HepG2 (cell line): ENCODE data around the gene THAP9. TPM values are rescaled to one million over a fixed set of nuclear protein-coding genes. Genes with fewer than 3 reads are reported as not detected.

ENCODE experiments used
- ATAC-seq: fragments of 200-7000 bp; cut with Tn5 transposase; 3 replicates; pipeline ENCODE4 v1.9.1; 2020; ENCODE audit warnings: mild to moderate bottlenecking, moderate library complexity
- BruUV-seq: library from RNA; stranded (reverse); fragments of 400-500 nt; replicated peaks from 2 replicates; lab custom pipeline; 2021; lab: Mats Ljungman, UMichigan
- CTCF ChIA-PET: fragments of 300-600 bp; formaldehyde crosslinking; extraction: SDS; loops from one replicate; lab custom pipeline; 2021; ENCODE audit warnings: low total read pairs, inconsistent platforms, low intra/inter-chr PET ratio; lab: Yijun Ruan, JAX
- POLR2A ChIA-PET: fragments of 350-600 bp; sonication (Branson Sonifier 250); formaldehyde crosslinking; loops from one replicate; lab custom pipeline; 2020; ENCODE audit warnings: antibody characterized with exemption, inconsistent platforms; lab: Yijun Ruan, JAX
- DNase-seq: peaks from one replicate; pipeline ENCODE4 v3.0.0-alpha.2; 2015; ENCODE audit warnings: low spot score
- FAIRE-seq: peaks from 3 replicates; lab custom pipeline; 2011; peaks lifted over from hg19 to GRCh38; lab: Jason Lieb, UNC
- H2AFZ ChIP-seq: one replicate; pipeline ENCODE4 v1.6.1; 2011; ENCODE audit warnings: low read length, inconsistent platforms
- H3K27ac ChIP-seq: fragments of 300-600 bp; 3 replicates; pipeline ENCODE4 v1.8.0; 2011; ENCODE audit warnings: mixed run types, mild to moderate bottlenecking, mixed read lengths, low read length, inconsistent platforms; ENCODE audit not compliant: insufficient read depth; ENCODE audit errors: extremely low read length
- H3K27me3 ChIP-seq, 2 experiments: fragments of 200-600 bp in 1 of 2; 2 replicates in 1 of 2; 3 replicates in 1 of 2; pipeline versions ENCODE4 v1.6.0 to v1.8.0; 2011; ENCODE audit warnings: low read length in 2 of 2, mild to moderate bottlenecking in 2 of 2, moderate library complexity in 2 of 2, inconsistent platforms in 1 of 2; ENCODE audit not compliant: insufficient read depth in 2 of 2, control insufficient read depth in 1 of 2
- H3K36me3 ChIP-seq, 2 experiments: fragments of 200-600 bp in 1 of 2; replicated peaks in 1 of 2; 2 replicates in 1 of 2; 3 replicates in 1 of 2; pipeline versions ENCODE4 v1.5.1 to v1.8.0; 2011; ENCODE audit warnings: low read length in 2 of 2, inconsistent platforms in 1 of 2; ENCODE audit not compliant: insufficient read depth in 2 of 2, control insufficient read depth in 1 of 2
- H3K4me1 ChIP-seq: 2 replicates; pipeline ENCODE4 v1.5.1; 2012; ENCODE audit warnings: low read length, inconsistent platforms; ENCODE audit not compliant: insufficient read depth
- H3K4me2 ChIP-seq: 2 replicates; pipeline ENCODE4 v1.6.0; 2011; ENCODE audit warnings: low read depth, low read length, inconsistent platforms
- H3K4me3 ChIP-seq, 3 experiments: fragments of 200-600 bp in 1 of 3; sonication (generic), shearing (Covaris generic) in 1 of 3; replicated peaks in 1 of 3; 2 replicates each; pipeline ENCODE4 v1.5.1; 2011 to 2016; ENCODE audit warnings: low read length in 3 of 3, inconsistent platforms in 2 of 3, low read depth in 2 of 3, mild to moderate bottlenecking in 2 of 3, control low read depth in 1 of 3, mixed read lengths in 1 of 3; ENCODE audit not compliant: insufficient read depth in 1 of 3
- H3K79me2 ChIP-seq: one replicate; pipeline ENCODE4 v1.6.1; 2011; ENCODE audit warnings: low read length, inconsistent platforms; ENCODE audit not compliant: insufficient read depth
- H3K9ac ChIP-seq: 2 replicates; pipeline ENCODE4 v1.6.0; 2011; ENCODE audit warnings: mild to moderate bottlenecking, low read depth, low read length, inconsistent platforms; ENCODE audit not compliant: insufficient read depth
- H3K9me3 ChIP-seq: 2 replicates; pipeline ENCODE4 v1.5.1; 2012; ENCODE audit warnings: mild to moderate bottlenecking, low read length
- H4K20me1 ChIP-seq: 2 replicates; pipeline ENCODE4 v1.6.0; 2011; ENCODE audit warnings: inconsistent platforms, mild to moderate bottlenecking, low read length, moderate library complexity; ENCODE audit not compliant: insufficient read depth
- ASH2L ChIP-seq: fragments of 300-600, 200-600 bp; sonication (generic); IDR thresholded peaks from 2 replicates; pipeline ENCODE4 v1.7.0; 2017; ENCODE audit warnings: low read depth, mild to moderate bottlenecking, moderate library complexity, mixed read lengths, low read length; ENCODE audit not compliant: insufficient read length
- ATF1 ChIP-seq: IDR thresholded peaks from 2 replicates; pipeline ENCODE4 v1.6.1; 2016; ENCODE audit warnings: mild to moderate bottlenecking, control low read depth
- CSRNP2 ChIP-seq: sonication (generic); formaldehyde crosslinking; conservative IDR thresholded peaks from 2 replicates; pipeline ENCODE4 v1.8.0; 2022; ENCODE audit warnings: low read depth, missing genetic modification reagents
- ETV5 ChIP-seq: IDR thresholded peaks from 2 replicates; pipeline ENCODE4 v1.6.1; 2018; ENCODE audit warnings: missing biosample characterization, missing genetic modification reagents, inconsistent platforms, borderline replicate concordance
- FOXA3 ChIP-seq: IDR thresholded peaks from 2 replicates; pipeline ENCODE4 v1.6.1; 2016; ENCODE audit warnings: missing genetic modification reagents, missing compliant biosample characterization
- HNRNPK ChIP-seq: fragments of 200-400 bp; formaldehyde crosslinking; IDR thresholded peaks from 2 replicates; pipeline ENCODE4 v1.6.1; 2018; ENCODE audit warnings: low read length, low read depth, moderate library complexity, mild to moderate bottlenecking; ENCODE audit not compliant: poor library complexity, severe bottlenecking
- MIXL1 ChIP-seq: IDR thresholded peaks from 2 replicates; pipeline ENCODE4 v1.6.1; 2016
- MXI1 ChIP-seq: IDR thresholded peaks from 3 replicates; pipeline ENCODE4 v1.6.1; 2012; ENCODE audit warnings: low read depth, low read length, inconsistent platforms, borderline replicate concordance
- NFIC ChIP-seq: IDR thresholded peaks from 2 replicates; pipeline ENCODE4 v1.6.1; 2012; ENCODE audit warnings: mild to moderate bottlenecking, low read length, inconsistent platforms
- POLR2G ChIP-seq: fragments of 200-400 bp; formaldehyde crosslinking; IDR thresholded peaks from 2 replicates; pipeline ENCODE4 v1.6.1; 2018; ENCODE audit warnings: mild to moderate bottlenecking, low read depth, low read length, moderate library complexity
- RAD51 ChIP-seq: fragments of 450-650 bp; IDR thresholded peaks from 2 replicates; pipeline ENCODE4 v1.6.1; 2016; ENCODE audit warnings: borderline replicate concordance
- RBFOX2 ChIP-seq: fragments of 200-400 bp; formaldehyde crosslinking; IDR thresholded peaks from 2 replicates; pipeline ENCODE4 v1.6.1; 2017; ENCODE audit warnings: low read depth, mild to moderate bottlenecking, low read length
- RBM22 ChIP-seq: fragments of 200-400 bp; formaldehyde crosslinking; optimal IDR thresholded peaks from 2 replicates; pipeline ENCODE3; 2017; ENCODE audit warnings: mild to moderate bottlenecking, low read length, moderate library complexity
- SAP130 ChIP-seq: IDR thresholded peaks from 2 replicates; pipeline ENCODE4 v1.6.1; 2016; ENCODE audit warnings: low read depth
- TCF7 ChIP-seq: sonication (generic); IDR thresholded peaks from 2 replicates; pipeline ENCODE4 v1.6.1; 2016; ENCODE audit warnings: antibody characterized with exemption, low read depth
- ZBTB44 ChIP-seq: sonication (generic); formaldehyde crosslinking; IDR thresholded peaks from 2 replicates; pipeline ENCODE4 v1.4.0; 2020; ENCODE audit warnings: missing genetic modification reagents
- ZNF205 ChIP-seq: IDR thresholded peaks from 2 replicates; pipeline ENCODE4 v1.6.1; 2018; ENCODE audit warnings: missing biosample characterization, missing genetic modification reagents
- ZNF292 ChIP-seq: sonication (generic); formaldehyde crosslinking; IDR thresholded peaks from 2 replicates; pipeline ENCODE4 v1.8.1; 2022; ENCODE audit warnings: mild to moderate bottlenecking, low read depth, missing genetic modification reagents, borderline replicate concordance
- ZNF652 ChIP-seq: IDR thresholded peaks from 2 replicates; pipeline ENCODE4 v1.6.1; 2016; ENCODE audit warnings: low read depth, borderline replicate concordance
- ZNF691 ChIP-seq: sonication (generic); formaldehyde crosslinking; IDR thresholded peaks from 2 replicates; pipeline ENCODE4 v1.4.0; 2020; ENCODE audit warnings: missing genetic modification reagents, low read depth, mild to moderate bottlenecking, borderline replicate concordance
- ZNF772 ChIP-seq: sonication (generic); formaldehyde crosslinking; IDR thresholded peaks from 2 replicates; pipeline ENCODE4 v1.5.0; 2020; ENCODE audit warnings: mild to moderate bottlenecking, missing genetic modification reagents
- WGBS: methylation state at CpG from one replicate; pipeline ENCODE4 v1.1.6; 2017; ENCODE audit warnings: low lambda C conversion rate; 5-methylcytosine and 5-hydroxymethylcytosine counted together
- in situ Hi-C: cut with HindIII; loops from 2 replicates; pipeline ENCODE4 v1.10.0; 2017; ENCODE audit warnings: low pct_unique_long_range_greater_than_20kb; ENCODE audit not compliant: extremely low pct_ligation_motif_present
- intact Hi-C: fragments of 100-400 bp; cut with micrococcal nuclease; formaldehyde crosslinking; loops from one replicate; pipeline ENCODE4 v1.10.0; 2022; ENCODE audit not compliant: unreplicated experiment
- polyA plus RNA-seq, 8 experiments: library from polyadenylated mRNA; depleted of rRNA in 3 of 8; stranded (reverse) in 7 of 8; unstranded in 1 of 8; fragments of >200 nt; fragmentation: Illumina TruSeq in 4 of 8; extraction: Trizol in 4 of 8; gene quantifications; 2 replicates each; pipeline versions ENCODE4 v1.2.1 to v1.2.3, GENCODE V29; 2011 to 2016; ENCODE audit warnings: low read depth in 4 of 8, missing spikeins in 1 of 8, mixed read lengths in 1 of 8; ENCODE audit not compliant: insufficient read depth in 1 of 8
- total RNA-seq, 5 experiments: library from RNA; depleted of rRNA; stranded (reverse); fragments of >200 nt; fragmentation: Illumina TruSeq; extraction: Trizol; gene quantifications; 2 replicates each; pipeline ENCODE4 v1.2.3, GENCODE V29; 2016; ENCODE audit warnings: low read depth in 1 of 5

The THAP9 gene
- total and polyA plus RNA-seq, 2 of the 13 experiments (the other 11 are each of a cell fraction or from before 2014, with no cell fraction given): 6.0 to 7.2 TPM

- FAIRE-seq: peak; percentile 56
- intact Hi-C loops (loop anchor here (5.0 to 10.0 kb wide), 2 partner anchors 126 to 398 kb away; partner anchors contain the start of genes COQ2 and LIN54), in situ Hi-C loops (loop anchor here (5.0 kb wide), 1 partner anchor 126 kb away; the partner anchor contains the start of gene LIN54)
- Histone ChIP-seq H2AFZ (no peak overlapping the region), H4K20me1 (peaks cover 52% of the 10 kb centered on the region), H3K4me1 (peaks cover 51% of the 10 kb centered on the region), H3K9me3 (no peaks in the 10 kb centered on the region), H3K79me2 (peaks cover 95% of the 10 kb centered on the region), H3K36me3 (peaks cover 3 to 20% of the 10 kb centered on the region in 2 experiments; a peak in 4 of 5 replicates), H3K4me2 (peak overlapping the region; percentile 93), H3K27ac (peak overlapping the region; percentile 75), H3K4me3 (peak overlapping the region; percentile 74 to 91 (median 81); a peak in 5 of 6 replicates), H3K27me3 (no peaks in the 10 kb centered on the region; a peak in 2 of 5 replicates), H3K9ac (peak overlapping the region; percentile 100)
- TSS peak; percentile 94 for BruUV-seq
- ChIA-PET POLR2A (interaction anchor here (1.1 to 6.9 kb wide), 5 partner anchors 8 to 149 kb away, joined by 3 to 76 read pairs (median 6); partner anchors contain the start of genes COPS4 and THAP9), CTCF (no interaction called here)
- 2% methylated on average over 5 of the region's 5 CpGs for WGBS
- peak; percentile 59 for ATAC-seq
- peak; percentile 78 for DNase-seq
- TF ChIP-seq FOXA3 (CRISPR knock-in tag) (0 out of 2 replicates have a peak, but pooled peaks have one; percentile 22), MXI1 (peak; percentile 57; the same call in 1 of the 3 replicates), RBM22 (peak; percentile 49), SAP130 (CRISPR knock-in tag) (peak; percentile 86), RBFOX2 (peak; percentile 77), ZBTB44 (no peak), ZNF205 (no peak), POLR2G (peak; percentile 66), MIXL1 (peak; percentile 57; the same call in 1 of the 2 replicates), HNRNPK (no peak), ETV5 (CRISPR knock-in tag) (no peak), NFIC (peak; percentile 29; the same call in 1 of the 2 replicates), ASH2L (peak; percentile 17), ZNF292 (CRISPR knock-in tag) (no peak), TCF7 (no peak), ATF1 (CRISPR knock-in tag) (no peak), ZNF772 (CRISPR knock-in tag) (no peak), CSRNP2 (CRISPR knock-in tag) (no peak), ZNF691 (CRISPR knock-in tag) (peak; percentile 94), ZNF652 (CRISPR knock-in tag) (peak; percentile 72), RAD51 (no peak)
These were observed 14.2 kb upstream of the THAP9 start for GRCh38 chr4:82886147-82886942.
